HepG2 (cell line): ENCODE results near the gene COMMD8. TPM values are rescaled to one million over a fixed set of nuclear protein-coding genes. Genes with fewer than 3 reads are reported as not detected.

Experiments
- ATAC-seq: fragments of 200-7000 bp; cut with Tn5 transposase; 3 replicates; pipeline ENCODE4 v1.9.1; 2020; ENCODE audit warnings: mild to moderate bottlenecking, moderate library complexity
- BruUV-seq: library from RNA; stranded (reverse); fragments of 400-500 nt; replicated peaks from 2 replicates; lab custom pipeline; 2021; lab: Mats Ljungman, UMichigan
- CTCF ChIA-PET: fragments of 300-600 bp; formaldehyde crosslinking; extraction: SDS; loops from one replicate; lab custom pipeline; 2021; ENCODE audit warnings: low total read pairs, inconsistent platforms, low intra/inter-chr PET ratio; lab: Yijun Ruan, JAX
- POLR2A ChIA-PET: fragments of 350-600 bp; sonication (Branson Sonifier 250); formaldehyde crosslinking; loops from one replicate; lab custom pipeline; 2020; ENCODE audit warnings: antibody characterized with exemption, inconsistent platforms; lab: Yijun Ruan, JAX
- DNase-seq: peaks from one replicate; pipeline ENCODE4 v3.0.0-alpha.2; 2015; ENCODE audit warnings: low spot score
- FAIRE-seq: peaks from 3 replicates; lab custom pipeline; 2011; peaks lifted over from hg19 to GRCh38; lab: Jason Lieb, UNC
- H2AFZ ChIP-seq: one replicate; pipeline ENCODE4 v1.6.1; 2011; ENCODE audit warnings: low read length, inconsistent platforms
- H3K27ac ChIP-seq: fragments of 300-600 bp; 3 replicates; pipeline ENCODE4 v1.8.0; 2011; ENCODE audit warnings: mixed run types, mild to moderate bottlenecking, mixed read lengths, low read length, inconsistent platforms; ENCODE audit not compliant: insufficient read depth; ENCODE audit errors: extremely low read length
- H3K27me3 ChIP-seq, 2 experiments: fragments of 200-600 bp in 1 of 2; 2 replicates in 1 of 2; 3 replicates in 1 of 2; pipeline versions ENCODE4 v1.6.0 to v1.8.0; 2011; ENCODE audit warnings: low read length in 2 of 2, mild to moderate bottlenecking in 2 of 2, moderate library complexity in 2 of 2, inconsistent platforms in 1 of 2; ENCODE audit not compliant: insufficient read depth in 2 of 2, control insufficient read depth in 1 of 2
- H3K36me3 ChIP-seq, 2 experiments: fragments of 200-600 bp in 1 of 2; replicated peaks in 1 of 2; 2 replicates in 1 of 2; 3 replicates in 1 of 2; pipeline versions ENCODE4 v1.5.1 to v1.8.0; 2011; ENCODE audit warnings: low read length in 2 of 2, inconsistent platforms in 1 of 2; ENCODE audit not compliant: insufficient read depth in 2 of 2, control insufficient read depth in 1 of 2
- H3K4me1 ChIP-seq: 2 replicates; pipeline ENCODE4 v1.5.1; 2012; ENCODE audit warnings: low read length, inconsistent platforms; ENCODE audit not compliant: insufficient read depth
- H3K4me2 ChIP-seq: 2 replicates; pipeline ENCODE4 v1.6.0; 2011; ENCODE audit warnings: low read depth, low read length, inconsistent platforms
- H3K4me3 ChIP-seq, 3 experiments: fragments of 200-600 bp in 1 of 3; sonication (generic), shearing (Covaris generic) in 1 of 3; replicated peaks in 1 of 3; 2 replicates each; pipeline ENCODE4 v1.5.1; 2011 to 2016; ENCODE audit warnings: low read length in 3 of 3, inconsistent platforms in 2 of 3, low read depth in 2 of 3, mild to moderate bottlenecking in 2 of 3, control low read depth in 1 of 3, mixed read lengths in 1 of 3; ENCODE audit not compliant: insufficient read depth in 1 of 3
- H3K79me2 ChIP-seq: one replicate; pipeline ENCODE4 v1.6.1; 2011; ENCODE audit warnings: low read length, inconsistent platforms; ENCODE audit not compliant: insufficient read depth
- H3K9ac ChIP-seq: 2 replicates; pipeline ENCODE4 v1.6.0; 2011; ENCODE audit warnings: mild to moderate bottlenecking, low read depth, low read length, inconsistent platforms; ENCODE audit not compliant: insufficient read depth
- H3K9me3 ChIP-seq: 2 replicates; pipeline ENCODE4 v1.5.1; 2012; ENCODE audit warnings: mild to moderate bottlenecking, low read length
- H4K20me1 ChIP-seq: 2 replicates; pipeline ENCODE4 v1.6.0; 2011; ENCODE audit warnings: inconsistent platforms, mild to moderate bottlenecking, low read length, moderate library complexity; ENCODE audit not compliant: insufficient read depth
- ATF7 ChIP-seq, 2 experiments: fragments of 450-650 bp in 1 of 2; sonication (generic) in 1 of 2; formaldehyde crosslinking in 1 of 2; IDR thresholded peaks; 2 replicates each; pipeline versions ENCODE4 v1.4.0 to v1.6.1; 2016 to 2020; ENCODE audit warnings: antibody characterized with exemption in 1 of 2, mild to moderate bottlenecking in 1 of 2, missing genetic modification reagents in 1 of 2
- DPF2 ChIP-seq: sonication (generic); formaldehyde crosslinking; IDR thresholded peaks from 2 replicates; pipeline ENCODE4 v1.4.0; 2020; ENCODE audit warnings: mild to moderate bottlenecking, low read depth, missing genetic modification reagents, borderline replicate concordance
- FOXA3 ChIP-seq: IDR thresholded peaks from 2 replicates; pipeline ENCODE4 v1.6.1; 2016; ENCODE audit warnings: missing genetic modification reagents, missing compliant biosample characterization
- KDM5A ChIP-seq: fragments of 200-600 bp; sonication (generic); IDR thresholded peaks from 2 replicates; pipeline ENCODE4 v1.7.0; 2018; ENCODE audit warnings: antibody characterized with exemption, mild to moderate bottlenecking, low read length, borderline replicate concordance
- KLF12 ChIP-seq: sonication (generic); formaldehyde crosslinking; IDR thresholded peaks from 2 replicates; pipeline ENCODE4 v1.4.0; 2020; ENCODE audit warnings: missing genetic modification reagents, borderline replicate concordance
- POGZ ChIP-seq: sonication (generic); formaldehyde crosslinking; IDR thresholded peaks from 2 replicates; pipeline ENCODE4 v1.4.0; 2020; ENCODE audit warnings: mild to moderate bottlenecking, missing genetic modification reagents
- SNAI1 ChIP-seq: sonication (generic); formaldehyde crosslinking; IDR thresholded peaks from 2 replicates; pipeline ENCODE4 v1.5.0; 2020; ENCODE audit warnings: mild to moderate bottlenecking, missing genetic modification reagents, borderline replicate concordance
- SP5 ChIP-seq: IDR thresholded peaks from 2 replicates; pipeline ENCODE4 v1.6.1; 2016; ENCODE audit warnings: low read depth, borderline replicate concordance
- TCF7 ChIP-seq: sonication (generic); IDR thresholded peaks from 2 replicates; pipeline ENCODE4 v1.6.1; 2016; ENCODE audit warnings: antibody characterized with exemption, low read depth
- ZFX ChIP-seq: sonication (generic); formaldehyde crosslinking; IDR thresholded peaks from 2 replicates; pipeline ENCODE4 v1.4.0; 2020; ENCODE audit warnings: mild to moderate bottlenecking, low read depth, missing genetic modification reagents, moderate library complexity
- ZNF160 ChIP-seq: sonication (generic); formaldehyde crosslinking; IDR thresholded peaks from 2 replicates; pipeline ENCODE4 v1.8.0; 2022; ENCODE audit warnings: mild to moderate bottlenecking, inconsistent platforms, missing genetic modification reagents
- ZNF24 ChIP-seq: fragments of 450-650 bp; IDR thresholded peaks from 2 replicates; pipeline ENCODE4 v1.6.1; 2017; ENCODE audit warnings: antibody characterized with exemption, mild to moderate bottlenecking
- ZNF432 ChIP-seq: sonication (generic); formaldehyde crosslinking; IDR thresholded peaks from 2 replicates; pipeline ENCODE4 v1.5.0; 2020; ENCODE audit warnings: missing genetic modification reagents, mild to moderate bottlenecking, borderline replicate concordance
- ZNF546 ChIP-seq: sonication (generic); formaldehyde crosslinking; conservative IDR thresholded peaks from 2 replicates; pipeline ENCODE4 v1.8.1; 2023; ENCODE audit warnings: mild to moderate bottlenecking, missing genetic modification reagents
- ZNF670 ChIP-seq: sonication (generic); formaldehyde crosslinking; IDR thresholded peaks from 2 replicates; pipeline ENCODE4 v1.8.0; 2022; ENCODE audit warnings: mild to moderate bottlenecking, missing genetic modification reagents, borderline replicate concordance
- ZSCAN25 ChIP-seq: sonication (generic); formaldehyde crosslinking; IDR thresholded peaks from 2 replicates; pipeline ENCODE4 v1.8.0; 2022; ENCODE audit warnings: mild to moderate bottlenecking, missing genetic modification reagents
- WGBS: methylation state at CpG from one replicate; pipeline ENCODE4 v1.1.6; 2017; ENCODE audit warnings: low lambda C conversion rate; 5-methylcytosine and 5-hydroxymethylcytosine counted together
- in situ Hi-C: cut with HindIII; loops from 2 replicates; pipeline ENCODE4 v1.10.0; 2017; ENCODE audit warnings: low pct_unique_long_range_greater_than_20kb; ENCODE audit not compliant: extremely low pct_ligation_motif_present
- intact Hi-C: fragments of 100-400 bp; cut with micrococcal nuclease; formaldehyde crosslinking; loops from one replicate; pipeline ENCODE4 v1.10.0; 2022; ENCODE audit not compliant: unreplicated experiment
- polyA plus RNA-seq, 8 experiments: library from polyadenylated mRNA; depleted of rRNA in 3 of 8; stranded (reverse) in 7 of 8; unstranded in 1 of 8; fragments of >200 nt; fragmentation: Illumina TruSeq in 4 of 8; extraction: Trizol in 4 of 8; gene quantifications; 2 replicates each; pipeline versions ENCODE4 v1.2.1 to v1.2.3, GENCODE V29; 2011 to 2016; ENCODE audit warnings: low read depth in 4 of 8, missing spikeins in 1 of 8, mixed read lengths in 1 of 8; ENCODE audit not compliant: insufficient read depth in 1 of 8
- total RNA-seq, 5 experiments: library from RNA; depleted of rRNA; stranded (reverse); fragments of >200 nt; fragmentation: Illumina TruSeq; extraction: Trizol; gene quantifications; 2 replicates each; pipeline ENCODE4 v1.2.3, GENCODE V29; 2016; ENCODE audit warnings: low read depth in 1 of 5
- TF ChIP-seq, protein P1 (sequence below), 2 experiments: sonication (generic) in 1 of 2; formaldehyde crosslinking in 1 of 2; IDR thresholded peaks; 2 replicates each; pipeline versions ENCODE4 v1.4.0 to v1.6.1; 2016 to 2020; ENCODE audit warnings: borderline replicate concordance in 1 of 2, low read depth in 1 of 2, mild to moderate bottlenecking in 1 of 2, missing genetic modification reagents in 1 of 2
- TF ChIP-seq, protein P2 (sequence below): IDR thresholded peaks from 2 replicates; pipeline ENCODE4 v1.6.1; 2016; ENCODE audit warnings: low read depth, control low read depth

Gene COMMD8
- total and polyA plus RNA-seq, 2 of the 13 experiments (the other 11 are each of a cell fraction or from before 2014, with no cell fraction given), result 7.1 to 20.3 TPM

DNA sequence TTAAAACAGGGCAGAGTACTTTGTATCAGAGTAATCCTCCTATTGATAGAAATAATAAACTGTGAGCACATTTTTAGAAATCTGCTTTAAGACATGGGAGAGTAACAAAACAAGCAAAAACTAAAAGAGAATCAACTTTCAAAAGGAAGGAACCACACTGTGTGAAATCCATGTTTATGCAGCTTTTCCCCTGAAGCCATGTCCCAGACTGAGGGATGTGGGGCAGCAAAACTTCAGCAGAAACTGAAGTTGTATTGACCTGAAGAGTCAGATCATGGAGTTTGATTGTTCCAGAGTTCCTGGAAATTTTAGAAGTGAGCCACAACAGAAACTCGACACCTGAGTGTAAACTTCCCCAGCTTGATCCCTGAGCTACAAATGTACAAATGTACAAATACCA lies 53.2 kb downstream of the COMMD8 start (continued):
- TF ChIP-seq, protein P1, sequence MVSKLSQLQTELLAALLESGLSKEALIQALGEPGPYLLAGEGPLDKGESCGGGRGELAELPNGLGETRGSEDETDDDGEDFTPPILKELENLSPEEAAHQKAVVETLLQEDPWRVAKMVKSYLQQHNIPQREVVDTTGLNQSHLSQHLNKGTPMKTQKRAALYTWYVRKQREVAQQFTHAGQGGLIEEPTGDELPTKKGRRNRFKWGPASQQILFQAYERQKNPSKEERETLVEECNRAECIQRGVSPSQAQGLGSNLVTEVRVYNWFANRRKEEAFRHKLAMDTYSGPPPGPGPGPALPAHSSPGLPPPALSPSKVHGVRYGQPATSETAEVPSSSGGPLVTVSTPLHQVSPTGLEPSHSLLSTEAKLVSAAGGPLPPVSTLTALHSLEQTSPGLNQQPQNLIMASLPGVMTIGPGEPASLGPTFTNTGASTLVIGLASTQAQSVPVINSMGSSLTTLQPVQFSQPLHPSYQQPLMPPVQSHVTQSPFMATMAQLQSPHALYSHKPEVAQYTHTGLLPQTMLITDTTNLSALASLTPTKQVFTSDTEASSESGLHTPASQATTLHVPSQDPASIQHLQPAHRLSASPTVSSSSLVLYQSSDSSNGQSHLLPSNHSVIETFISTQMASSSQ (IDR thresholded peaks at IDR 0.05; ENCODE audit: low read depth), result no peak
- TF ChIP-seq, protein P1 (CRISPR knock-in tag; IDR thresholded peaks at IDR 0.05; ENCODE audit: borderline replicate concordance), result no peak
- no peak for TF ChIP-seq ZNF432 (CRISPR knock-in tag)
- no peak for TF ChIP-seq ZSCAN25 (CRISPR knock-in tag)
- TF ChIP-seq ZNF546 (CRISPR knock-in tag), result no peak
- no peak for TF ChIP-seq ATF7 (IDR thresholded peaks at IDR 0.05)
- TF ChIP-seq ATF7 (CRISPR knock-in tag; IDR thresholded peaks at IDR 0.05), result no peak
- TF ChIP-seq FOXA3 (CRISPR knock-in tag), result no peak

DNA sequence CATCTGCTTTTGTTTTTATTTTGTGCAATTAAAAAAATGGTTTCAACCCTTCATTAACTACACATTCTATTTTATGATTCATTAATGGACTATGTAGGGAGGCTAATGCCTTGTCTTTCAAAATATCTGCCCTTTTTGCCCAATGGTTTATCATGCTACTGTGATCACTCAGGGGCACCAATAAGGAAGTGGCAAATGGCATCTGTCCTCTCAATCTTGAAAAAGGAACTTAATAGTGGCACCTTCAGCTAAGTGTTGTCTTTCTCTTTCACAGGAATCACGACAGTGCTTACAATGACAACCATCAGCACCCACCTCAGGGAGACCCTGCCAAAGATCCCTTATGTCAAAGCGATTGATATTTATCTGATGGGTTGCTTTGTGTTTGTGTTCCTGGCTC lies 57.1 kb downstream of the COMMD8 start:
- intact Hi-C loops (no loop called here), in situ Hi-C loops (no loop called here)
- ChIA-PET POLR2A (no interaction called here), CTCF (no interaction called here)
- no TSS peak for BruUV-seq
- H3K9me3 ChIP-seq, result no peaks in the 10 kb centered on the region
- H3K9ac ChIP-seq, result no peak overlapping the region
- H3K79me2 ChIP-seq, result no peaks in the 10 kb centered on the region
- no peak overlapping the region for H2AFZ ChIP-seq
- H3K27me3 ChIP-seq, result no peaks in the 10 kb centered on the region
- no peak overlapping the region for H3K27ac ChIP-seq
- no peak overlapping the region for H3K4me3 ChIP-seq
- H3K4me1 ChIP-seq, result no peaks in the 10 kb centered on the region
- DNase-seq (no peak), ATAC-seq (no peak), FAIRE-seq (no peak)
- no peak overlapping the region for H3K4me2 ChIP-seq
- H4K20me1 ChIP-seq, result no peaks in the 10 kb centered on the region
- H3K36me3 ChIP-seq, result no peaks in the 10 kb centered on the region
- no peak for TF ChIP-seq KLF12 (CRISPR knock-in tag)
- TF ChIP-seq SP5 (CRISPR knock-in tag), result no peak
- no peak for TF ChIP-seq TCF7
- no peak for TF ChIP-seq SNAI1 (CRISPR knock-in tag)
- no peak for TF ChIP-seq ZNF24
- no peak for TF ChIP-seq ZNF160 (CRISPR knock-in tag)
- TF ChIP-seq ZFX (CRISPR knock-in tag), result no peak
- TF ChIP-seq, protein P2, sequence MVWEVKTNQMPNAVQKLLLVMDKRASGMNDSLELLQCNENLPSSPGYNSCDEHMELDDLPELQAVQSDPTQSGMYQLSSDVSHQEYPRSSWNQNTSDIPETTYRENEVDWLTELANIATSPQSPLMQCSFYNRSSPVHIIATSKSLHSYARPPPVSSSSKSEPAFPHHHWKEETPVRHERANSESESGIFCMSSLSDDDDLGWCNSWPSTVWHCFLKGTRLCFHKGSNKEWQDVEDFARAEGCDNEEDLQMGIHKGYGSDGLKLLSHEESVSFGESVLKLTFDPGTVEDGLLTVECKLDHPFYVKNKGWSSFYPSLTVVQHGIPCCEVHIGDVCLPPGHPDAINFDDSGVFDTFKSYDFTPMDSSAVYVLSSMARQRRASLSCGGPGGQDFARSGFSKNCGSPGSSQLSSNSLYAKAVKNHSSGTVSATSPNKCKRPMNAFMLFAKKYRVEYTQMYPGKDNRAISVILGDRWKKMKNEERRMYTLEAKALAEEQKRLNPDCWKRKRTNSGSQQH, result no peak
- no peak for TF ChIP-seq POGZ (CRISPR knock-in tag)
- no peak for TF ChIP-seq DPF2 (CRISPR knock-in tag)
- TF ChIP-seq KDM5A, result no peak
- no peak for TF ChIP-seq ZNF670 (CRISPR knock-in tag)
- TF ChIP-seq, all 625 proteins: peak for 0
- WGBS, result 36% methylated on average over 2 of the region's 2 CpGs
